ENCODE results near the gene CSAD.

CSAD gene

GRCh38 chr12:53211476-53212381 lies 31.0 kb upstream of the CSAD start:
- no peak overlapping the region for H3K4me3 ChIP-seq (ENCODE audit: low read length)
- no peak for DNase-seq (ENCODE audit: low read depth)
- peak; percentile 30 for TF ChIP-seq CTCF (conservative IDR thresholded peaks at IDR 0.05; ENCODE audit: low read length)

GRCh38 chr12:53210843-53211242 lies 30.1 kb upstream of the CSAD start:
- DNase-seq (ENCODE audit: low read depth): no peak

GRCh38 chr12:53208877-53209463 lies 28.2 kb upstream of the CSAD start:
- no peak for DNase-seq (ENCODE audit: low read depth)
- no peak for TF ChIP-seq CTCF (conservative IDR thresholded peaks at IDR 0.05; ENCODE audit: low read length)
- H3K4me3 ChIP-seq (ENCODE audit: low read length): no peak overlapping the region

More at GRCh38 chr12:53210843-53211242, 30.1 kb upstream of the CSAD start:
- H3K4me3 ChIP-seq (ENCODE audit: low read length): no peak overlapping the region
- no peak for TF ChIP-seq CTCF (conservative IDR thresholded peaks at IDR 0.05; ENCODE audit: low read length)

GRCh38 chr12:53208435-53208834 lies 27.7 kb upstream of the CSAD start:
- H3K4me3 ChIP-seq (ENCODE audit: low read length): no peak overlapping the region

GRCh38 chr12:53207042-53207441 lies 26.3 kb upstream of the CSAD start, which contains the start of gene ITGB7:
Gene ITGB7, minus strand, starts transcription at chr12:53207251. Its CDS starts 6,808 bp downstream, at chr12:53200443.
- no peak for DNase-seq (ENCODE audit: low read depth)
- no peak within 1 kb of the TSS for H3K4me3 ChIP-seq (ENCODE audit: low read length)
- TF ChIP-seq CTCF (conservative IDR thresholded peaks at IDR 0.05; ENCODE audit: low read length): no peak

More at GRCh38 chr12:53208435-53208834, 27.7 kb upstream of the CSAD start:
- no peak for TF ChIP-seq CTCF (conservative IDR thresholded peaks at IDR 0.05; ENCODE audit: low read length)
- no peak for DNase-seq (ENCODE audit: low read depth)

- no peak overlapping the region for H3K4me3 ChIP-seq (ENCODE audit: low read length)
- TF ChIP-seq CTCF (conservative IDR thresholded peaks at IDR 0.05; ENCODE audit: low read length): no peak
- DNase-seq (ENCODE audit: low read depth): peak; percentile 85
Measured at GRCh38 chr12:53205747-53206419, 25.2 kb upstream of the CSAD start.
